A549 (cell line): ENCODE data around the gene GALNTL6. TPM values are rescaled to one million over a fixed set of nuclear protein-coding genes. Genes with fewer than 3 reads are reported as not detected.

Experiments used
- ATAC-seq, 2 experiments: fragments of 200-7000 bp in 1 of 2; fragments of >200 bp in 1 of 2; cut with Nextera tagmentation in 1 of 2; cut with Tn5 transposase in 1 of 2; 3 replicates each; pipeline versions ENCODE4 v1.8.0 to v1.9.1; 2018 to 2020; ENCODE audit warnings: mild to moderate bottlenecking in 1 of 2, moderate library complexity in 1 of 2
- CTCF ChIA-PET: fragments of 300-600 bp; sonication (Branson Sonifier 250); formaldehyde crosslinking; extraction: SDS; loops from one replicate; lab custom pipeline; 2021; ENCODE audit warnings: antibody characterized with exemption, inconsistent platforms; lab: Yijun Ruan, JAX
- POLR2A ChIA-PET: fragments of 350-600 bp; formaldehyde crosslinking; extraction: SDS; loops from one replicate; lab custom pipeline; 2021; ENCODE audit warnings: antibody characterized with exemption, inconsistent platforms; lab: Yijun Ruan, JAX
- DNase-seq, 2 experiments: peaks; one replicate each; pipeline versions ENCODE4 v3.0.0 to v3.0.0-alpha.2; 2011 to 2016; ENCODE audit warnings: low read depth in 1 of 2, low spot score in 1 of 2
- FAIRE-seq: peaks from 2 replicates; lab custom pipeline; 2011; peaks lifted over from hg19 to GRCh38; lab: Jason Lieb, UNC
- H3K27ac ChIP-seq, 2 experiments: fragments of >200 bp; sonication (Bioruptor Twin); formaldehyde crosslinking; 3 replicates each; pipeline ENCODE4 v1.5.1; 2016 to 2017
- H3K4me1 ChIP-seq: fragments of >200 bp; sonication (Bioruptor Twin); formaldehyde crosslinking; 3 replicates; pipeline ENCODE4 v1.6.1; 2016
- H3K4me2 ChIP-seq: fragments of >200 bp; sonication (Bioruptor Twin); formaldehyde crosslinking; 3 replicates; pipeline ENCODE4 v1.6.1; 2016
- H3K4me3 ChIP-seq: fragments of >200 bp; sonication (Bioruptor Twin); formaldehyde crosslinking; 3 replicates; pipeline ENCODE4 v1.5.1; 2016
- H3K9me3 ChIP-seq: fragments of >200 bp; sonication (Bioruptor Twin); formaldehyde crosslinking; 3 replicates; pipeline ENCODE4 v1.6.1; 2016
- BCL3 ChIP-seq: fragments of >200 bp; sonication (Bioruptor Twin); formaldehyde crosslinking; IDR thresholded peaks from 3 replicates; pipeline ENCODE4 v1.6.1; 2016
- CEBPB ChIP-seq, 2 experiments: fragments of >200 bp in 1 of 2; sonication (Bioruptor Twin) in 1 of 2; formaldehyde crosslinking in 1 of 2; IDR thresholded peaks; 2 replicates each; pipeline ENCODE4 v1.6.1; 2012 to 2016
- EHF ChIP-seq: fragments of 250-450 bp; sonication (Bioruptor Pico); IDR thresholded peaks from 2 replicates; pipeline ENCODE4 v1.5.0; 2020; ENCODE audit warnings: mild to moderate bottlenecking
- EP300 ChIP-seq, 2 experiments: fragments of >200 bp; sonication (Bioruptor Twin); formaldehyde crosslinking; IDR thresholded peaks; 2 replicates in 1 of 2; 3 replicates in 1 of 2; pipeline ENCODE4 v1.6.1; 2016 to 2017
- FOSL2 ChIP-seq, 2 experiments: fragments of 450-650 bp in 1 of 2; fragments of >200 bp in 1 of 2; sonication (Bioruptor Twin) in 1 of 2; formaldehyde crosslinking; IDR thresholded peaks; 2 replicates each; pipeline versions ENCODE4 v1.5.0 to v1.6.1; 2016 to 2020; ENCODE audit warnings: mild to moderate bottlenecking in 1 of 2, moderate library complexity in 1 of 2
- FOXS1 ChIP-seq: fragments of 250-450 bp; sonication (Bioruptor Pico); IDR thresholded peaks from 2 replicates; pipeline ENCODE4 v1.5.0; 2020; ENCODE audit warnings: mild to moderate bottlenecking, moderate library complexity
- HOXB5 ChIP-seq: fragments of 250-450 bp; sonication (Bioruptor Pico); IDR thresholded peaks from 2 replicates; pipeline ENCODE4 v1.5.0; 2020; ENCODE audit warnings: mild to moderate bottlenecking, moderate library complexity
- KDM1A ChIP-seq: fragments of 200-600 bp; sonication (generic); IDR thresholded peaks from 2 replicates; pipeline ENCODE4 v1.6.1; 2016; ENCODE audit warnings: low read depth, mild to moderate bottlenecking
- MAX ChIP-seq: IDR thresholded peaks from 2 replicates; pipeline ENCODE4 v1.6.1; 2012
- NFE2L2 ChIP-seq: fragments of 150-350 bp; conservative IDR thresholded peaks from 2 replicates; pipeline ENCODE4 v1.6.1; 2014; ENCODE audit warnings: low read length
- NPAS2 ChIP-seq: fragments of 250-450 bp; sonication (Bioruptor Pico); IDR thresholded peaks from 2 replicates; pipeline ENCODE4 v1.8.0; 2022; ENCODE audit warnings: mild to moderate bottlenecking, moderate library complexity, borderline replicate concordance
- PHF8 ChIP-seq: fragments of 200-600 bp; sonication (generic); IDR thresholded peaks from 2 replicates; pipeline ENCODE4 v1.6.1; 2016; ENCODE audit warnings: low read depth, mild to moderate bottlenecking, antibody characterized with exemption, moderate library complexity, borderline replicate concordance
- SMC3 ChIP-seq: fragments of >200 bp; sonication (Bioruptor Twin); formaldehyde crosslinking; IDR thresholded peaks from 3 replicates; pipeline ENCODE4 v1.6.1; 2018; ENCODE audit warnings: inconsistent platforms
- SREBF2 ChIP-seq: fragments of 450-650 bp; IDR thresholded peaks from 2 replicates; pipeline ENCODE4 v1.6.1; 2014; ENCODE audit warnings: mild to moderate bottlenecking, moderate library complexity
- TP53 ChIP-seq: fragments of 250-450 bp; sonication (Bioruptor Pico); IDR thresholded peaks from 2 replicates; pipeline ENCODE4 v1.5.0; 2021; ENCODE audit warnings: mild to moderate bottlenecking, moderate library complexity
- WGBS: methylation state at CpG from one replicate; pipeline ENCODE4 v1.1.6; 2017; ENCODE audit errors: missing lambda C conversion rate; 5-methylcytosine and 5-hydroxymethylcytosine counted together
- polyA plus RNA-seq, 4 experiments: library from polyadenylated mRNA; depleted of rRNA in 3 of 4; stranded (reverse); fragments of >200 nt; fragmentation: RNase III in 1 of 4; extraction: RNeasy Plus Mini Kit Qiagen cat#74134 plus additional on column Dnase treatment in 1 of 4; gene quantifications; 2 replicates in 3 of 4; 3 replicates in 1 of 4; pipeline ENCODE4 v1.2.3, GENCODE V29; 2011 to 2017

The GALNTL6 gene
- polyA plus RNA-seq, 2 of the 4 experiments (the other 2 are of a cell fraction), result 0.06 to 0.49 TPM

- no peak for TF ChIP-seq MAX
Measured at GRCh38 chr4:171875291-171875690, 62.1 kb downstream of the GALNTL6 start (continued).

- no peaks in the 10 kb centered on the region for H3K9me3 ChIP-seq
- 53% methylated on average over 4 of the region's 4 CpGs for WGBS
- 0 out of 3 replicates have a peak, but pooled peaks cover 4% of the 10 kb centered on the region for H3K4me1 ChIP-seq
- no peak for DNase-seq
- TF ChIP-seq TP53, result no peak
- TF ChIP-seq BCL3, result no peak
- no peak for TF ChIP-seq KDM1A
- TF ChIP-seq FOXS1 (CRISPR knock-in tag), result no peak
- no peak overlapping the region for H3K27ac ChIP-seq
- no peak overlapping the region for H3K4me2 ChIP-seq
- no peak overlapping the region for H3K4me3 ChIP-seq
- ChIA-PET POLR2A (no interaction called here), CTCF (no interaction called here)
- FAIRE-seq, result no peak
- no peak for ATAC-seq
Measured at GRCh38 chr4:171876636-171877035, 63.4 kb downstream of the GALNTL6 start.

- ChIA-PET POLR2A (no interaction called here), CTCF (no interaction called here)
- 13% methylated on average over 3 of the region's 3 CpGs for WGBS
- no peak overlapping the region for H3K27ac ChIP-seq
- peak overlapping the region; percentile 15; the same call in 2 of the 3 replicates for H3K4me2 ChIP-seq
- FAIRE-seq (no peak), DNase-seq (peak; percentile 1 to 44), ATAC-seq (peak; percentile 71 to 81; a peak in 5 of 6 replicates)
- no peak overlapping the region for H3K4me3 ChIP-seq
- H3K9me3 ChIP-seq, result no peaks in the 10 kb centered on the region
- H3K4me1 ChIP-seq, result 0 out of 3 replicates have a peak, but pooled peaks cover 4% of the 10 kb centered on the region
- TF ChIP-seq HOXB5 (CRISPR knock-in tag), result no peak
- no peak for TF ChIP-seq EP300 (IDR thresholded peaks at IDR 0.05)
- no peak for TF ChIP-seq NFE2L2
- TF ChIP-seq FOSL2 (IDR thresholded peaks at IDR 0.05), result no peak
- TF ChIP-seq FOSL2 (CRISPR knock-in tag; IDR thresholded peaks at IDR 0.05), result peak; percentile 58
- TF ChIP-seq CEBPB (IDR thresholded peaks at IDR 0.05), result no peak
Measured at GRCh38 chr4:171880136-171880535, 66.9 kb downstream of the GALNTL6 start.

GRCh38 chr4:171889681-171890080, 76.5 kb downstream of the GALNTL6 start:
- Histone ChIP-seq H3K9me3 (no peaks in the 10 kb centered on the region), H3K27ac (no peak overlapping the region), H3K4me1 (no peaks in the 10 kb centered on the region), H3K4me3 (no peak overlapping the region), H3K4me2 (no peak overlapping the region)
- FAIRE-seq (no peak), DNase-seq (no peak), ATAC-seq (no peak)
- CTCF ChIA-PET, result no interaction called here
- WGBS, result 81% methylated on average over 3 of the region's 3 CpGs
- TF ChIP-seq SMC3 (no peak), SREBF2 (no peak), PHF8 (no peak), BCL3 (no peak), MAX (no peak), EHF (CRISPR knock-in tag) (no peak)
- POLR2A ChIA-PET, result no interaction called here

GRCh38 chr4:171891038-171891437, 77.8 kb downstream of the GALNTL6 start:
- POLR2A ChIA-PET, result no interaction called here
- CTCF ChIA-PET, result no interaction called here
- DNase-seq (no peak), ATAC-seq (no peak), FAIRE-seq (no peak)
- H3K27ac ChIP-seq, result no peak overlapping the region
- H3K9me3 ChIP-seq, result no peaks in the 10 kb centered on the region
- TF ChIP-seq NPAS2 (CRISPR knock-in tag) (no peak), MAX (no peak)
- no peaks in the 10 kb centered on the region for H3K4me1 ChIP-seq
- H3K4me3 ChIP-seq, result no peak overlapping the region
- WGBS, result 45% methylated on average over 2 of the region's 2 CpGs
- no peak overlapping the region for H3K4me2 ChIP-seq
